Lower leg skin (tissue), 4 donors: Measurements from ENCODE around the gene FKRP. TPM values are rescaled to one million over a fixed set of nuclear protein-coding genes. Genes with fewer than 3 reads are reported as not detected.
"Not testable (repeated sequence)": the region's sequence is repeated elsewhere in the genome, so short reads cannot be mapped to it uniquely, and the experiment has no call there.

Experiments used
- DNase-seq, 2 donors: peaks; one replicate each; pipeline ENCODE4 v3.0.0-alpha.2; 2019; ENCODE audit warnings: low spot score in 2 of 2
- H3K4me3 ChIP-seq: fragments of 200-600 bp; sonication (generic); 2 replicates; pipeline ENCODE4 v1.5.1; 2017; ENCODE audit warnings: mild to moderate bottlenecking, low read depth; ENCODE audit not compliant: poor library complexity, severe bottlenecking
- CTCF ChIP-seq, 3 donors: fragments of 450-650 bp; IDR thresholded peaks; one replicate each; pipeline ENCODE4 v1.5.1; 2016; ENCODE audit warnings: antibody characterized with exemption in 3 of 3, mild to moderate bottlenecking in 3 of 3, moderate library complexity in 2 of 3
- POLR2A ChIP-seq, 2 donors: fragments of 450-650 bp; IDR thresholded peaks; one replicate each; pipeline ENCODE4 v1.6.1; 2016 to 2017; ENCODE audit warnings: antibody characterized with exemption in 2 of 2, mild to moderate bottlenecking in 1 of 2, moderate library complexity in 1 of 2
- WGBS, 2 donors: methylation state at CpG; one replicate each; pipeline ENCODE4 v1.1.5; 2018; 5-methylcytosine and 5-hydroxymethylcytosine counted together
- intact Hi-C: fragments of 100-400 bp; cut with DNase I; formaldehyde crosslinking; loops from one replicate; pipeline ENCODE4 v1.15.0; 2023; ENCODE audit warnings: low total_unique reads
- total RNA-seq, 4 donors: library from RNA; depleted of rRNA; stranded (reverse); fragments of >200 nt; gene quantifications; one replicate each; pipeline ENCODE4 v1.1.0, GENCODE V29; 2016

The FKRP gene
- total RNA-seq, 4 donors from 2014 or later, result 9.4 to 16.1 (median 12.8) TPM

GRCh38 chr19:46704379-46705076 lies 41.3 kb upstream of the FKRP start:
- WGBS, 2 donors, result 43 to 46% methylated on average over 20 to 21 of the region's 21 CpGs
- intact Hi-C loops, result no loop called here
- TF ChIP-seq CTCF (IDR thresholded peaks at IDR 0.05) (peak in 1 of 3 donors; percentile 81), POLR2A (IDR thresholded peaks at IDR 0.05) (no peak)
- H3K4me3 ChIP-seq, result no peak overlapping the region
- peak; percentile 57 to 96 for DNase-seq

- no peak overlapping the region for H3K4me3 ChIP-seq
- TF ChIP-seq CTCF (IDR thresholded peaks at IDR 0.05), result no peak
- no peak for TF ChIP-seq POLR2A (IDR thresholded peaks at IDR 0.05)
- no peak for DNase-seq
- 84% methylated on average over 25 of the region's 25 CpGs for WGBS, 2 donors
- intact Hi-C loops, result no loop called here
Measured at GRCh38 chr19:46710687-46711086, 35.2 kb upstream of the FKRP start.

GRCh38 chr19:46712768-46713338 lies 33.0 kb upstream of the FKRP start:
- intact Hi-C loops, DNase-seq, H3K4me3 ChIP-seq: not testable (repeated sequence)
- 76 to 80% methylated on average over 6 of the region's 6 CpGs for WGBS, 2 donors

- 0 to 1% methylated on average over 25 to 38 of the region's 39 CpGs for WGBS, 2 donors
- TF ChIP-seq CTCF (IDR thresholded peaks at IDR 0.05) (no peak), POLR2A (IDR thresholded peaks at IDR 0.05) (no peak)
- peak; percentile 94 to 98 for DNase-seq
- intact Hi-C loops, result no loop called here
- H3K4me3 ChIP-seq, result peak overlapping the region; percentile 49
Measured at GRCh38 chr19:46713781-46714443, 31.9 kb upstream of the FKRP start.

GRCh38 chr19:46714444-46715106 lies 31.3 kb upstream of the FKRP start:
- peak overlapping the region; percentile 49 for H3K4me3 ChIP-seq
- no peak for DNase-seq
- 4 to 5% methylated on average over 12 of the region's 12 CpGs for WGBS, 2 donors
- intact Hi-C loops, result no loop called here
- TF ChIP-seq POLR2A (IDR thresholded peaks at IDR 0.05) (no peak), CTCF (IDR thresholded peaks at IDR 0.05) (no peak)

- no peak for TF ChIP-seq POLR2A (IDR thresholded peaks at IDR 0.05)
- TF ChIP-seq CTCF (IDR thresholded peaks at IDR 0.05), result no peak
- intact Hi-C loops, result no loop called here
- 9 to 16% methylated on average over 8 of the region's 8 CpGs for WGBS, 2 donors
- peak overlapping the region; percentile 72 for H3K4me3 ChIP-seq
- no peak for DNase-seq
Measured at GRCh38 chr19:46715620-46715974, 30.3 kb upstream of the FKRP start.
